GM12878 (cell line): ENCODE data around the gene SERPINA4. TPM values are rescaled to one million over a fixed set of nuclear protein-coding genes. Genes with fewer than 3 reads are reported as not detected.

Experiments
- ATAC-seq: fragments of 200-7000 bp; cut with Tn5 transposase; 3 replicates; pipeline ENCODE4 v1.9.1; 2020; ENCODE audit warnings: mild to moderate bottlenecking, moderate library complexity
- BruUV-seq: library from RNA; stranded (reverse); fragments of 400-500 nt; replicated peaks from 2 replicates; lab custom pipeline; 2021; lab: Mats Ljungman, UMichigan
- CTCF ChIA-PET: fragments of 300-600 bp; sonication (Branson Sonifier 250); formaldehyde crosslinking; extraction: SDS; loops from one replicate; lab custom pipeline; 2021; ENCODE audit warnings: inconsistent platforms; lab: Yijun Ruan, JAX
- POLR2A ChIA-PET: fragments of 350-600 bp; formaldehyde crosslinking; extraction: SDS; loops from one replicate; lab custom pipeline; 2021; ENCODE audit warnings: inconsistent platforms; lab: Charles Lee
- RAD21 ChIA-PET: fragments of 300-600 bp; sonication (Branson Sonifier 250); formaldehyde crosslinking; loops from one replicate; lab custom pipeline; 2023; ENCODE audit warnings: antibody characterized with exemption; ENCODE audit not compliant: unreplicated experiment; lab: Charles Lee
- SMC1A ChIA-PET: fragments of 300-600 bp; sonication (Branson Sonifier 250); formaldehyde crosslinking; loops from one replicate; lab custom pipeline; 2023; ENCODE audit not compliant: unreplicated experiment, uncharacterized antibody; lab: Charles Lee
- DNase-seq: peaks from one replicate; pipeline ENCODE4 v3.0.0-alpha.2; 2011; ENCODE audit warnings: low read depth, low spot score
- FAIRE-seq: peaks from 3 replicates; lab custom pipeline; 2011; peaks lifted over from hg19 to GRCh38; lab: Jason Lieb, UNC
- H2AFZ ChIP-seq: 2 replicates; pipeline ENCODE4 v1.6.0; 2011; ENCODE audit warnings: low read depth, low read length, control low read depth; ENCODE audit not compliant: control insufficient read depth
- H3K27ac ChIP-seq: 2 replicates; pipeline ENCODE4 v1.5.1; 2011; ENCODE audit warnings: control low read depth; ENCODE audit not compliant: control insufficient read depth, insufficient read depth
- H3K27me3 ChIP-seq, 2 experiments: replicated peaks in 1 of 2; 2 replicates each; pipeline versions ENCODE4 v1.6.0 to v1.6.1; 2011; ENCODE audit warnings: low read length in 1 of 2; ENCODE audit not compliant: control insufficient read depth in 2 of 2, insufficient read depth in 2 of 2
- H3K36me3 ChIP-seq, 2 experiments: 2 replicates each; pipeline ENCODE4 v1.5.1; 2011; ENCODE audit warnings: low read length in 1 of 2; ENCODE audit not compliant: control insufficient read depth in 2 of 2, insufficient read depth in 2 of 2
- H3K4me1 ChIP-seq: 2 replicates; pipeline ENCODE4 v1.6.1; 2011; ENCODE audit warnings: mild to moderate bottlenecking, low read length, moderate library complexity, mixed read lengths; ENCODE audit not compliant: control insufficient read depth, insufficient read depth
- H3K4me2 ChIP-seq: 2 replicates; pipeline ENCODE4 v1.6.0; 2011; ENCODE audit warnings: control low read depth; ENCODE audit not compliant: control insufficient read depth, insufficient read depth
- H3K4me3 ChIP-seq: fragments of 200-600 bp; sonication (generic); 2 replicates; pipeline ENCODE4 v1.5.1; 2016
- H3K79me2 ChIP-seq: 2 replicates; pipeline ENCODE4 v1.6.0; 2011; ENCODE audit warnings: low read length; ENCODE audit not compliant: control insufficient read depth, insufficient read depth
- H3K9ac ChIP-seq: 2 replicates; pipeline ENCODE4 v1.8.0; 2011; ENCODE audit warnings: low read length, control low read depth, mixed read lengths; ENCODE audit not compliant: control insufficient read depth, insufficient read depth
- H3K9me3 ChIP-seq: replicated peaks from 3 replicates; pipeline ENCODE4 v1.5.1; 2011; ENCODE audit warnings: mild to moderate bottlenecking, low read length; ENCODE audit not compliant: control insufficient read depth, insufficient read depth
- H4K20me1 ChIP-seq: 2 replicates; pipeline ENCODE4 v1.6.0; 2011; ENCODE audit not compliant: control insufficient read depth, insufficient read depth
- ATF2 ChIP-seq: IDR thresholded peaks from 2 replicates; pipeline ENCODE4 v1.6.1; 2012; ENCODE audit warnings: low read length, inconsistent platforms
- ATF7 ChIP-seq: fragments of 450-650 bp; IDR thresholded peaks from 2 replicates; pipeline ENCODE4 v1.6.1; 2016; ENCODE audit warnings: low read depth, mild to moderate bottlenecking
- IKZF1 ChIP-seq: fragments of 450-650 bp; conservative IDR thresholded peaks from 2 replicates; pipeline ENCODE4 v1.6.1; 2017; ENCODE audit warnings: antibody characterized with exemption, mild to moderate bottlenecking
- MEF2B ChIP-seq: fragments of 450-650 bp; IDR thresholded peaks from 2 replicates; pipeline ENCODE4 v1.6.1; 2018; ENCODE audit warnings: mild to moderate bottlenecking, moderate library complexity; ENCODE audit not compliant: partially characterized antibody, poor library complexity, severe bottlenecking
- NR2C1 ChIP-seq: fragments of 450-650 bp; IDR thresholded peaks from 2 replicates; pipeline ENCODE4 v1.6.1; 2017; ENCODE audit warnings: antibody characterized with exemption, mild to moderate bottlenecking, moderate library complexity
- PKNOX1 ChIP-seq: fragments of 450-650 bp; IDR thresholded peaks from 2 replicates; pipeline ENCODE4 v1.6.1; 2016; ENCODE audit warnings: mild to moderate bottlenecking
- ZBTB40 ChIP-seq: fragments of 450-650 bp; IDR thresholded peaks from 2 replicates; pipeline ENCODE4 v1.6.1; 2016; ENCODE audit warnings: mild to moderate bottlenecking, moderate library complexity, borderline replicate concordance
- ZNF217 ChIP-seq: fragments of 450-650 bp; IDR thresholded peaks from 2 replicates; pipeline ENCODE4 v1.6.1; 2017; ENCODE audit warnings: antibody characterized with exemption, mild to moderate bottlenecking
- WGBS: methylation state at CpG from one replicate; pipeline ENCODE4 v1.1.6; 2016; ENCODE audit warnings: low lambda C conversion rate; ENCODE audit not compliant: insufficient replicate concordance, insufficient coverage; ENCODE audit errors: missing lambda C conversion rate; 5-methylcytosine and 5-hydroxymethylcytosine counted together
- in situ Hi-C: fragments of 300-500 bp; cut with MboI; formaldehyde crosslinking; loops from 9 replicates; pipeline ENCODE4 v1.14.3; 2018; ENCODE audit warnings: mixed read lengths
- intact Hi-C: fragments of 100-400 bp; cut with micrococcal nuclease; formaldehyde crosslinking; loops from one replicate; pipeline ENCODE4 v1.14.2; 2022; ENCODE audit not compliant: unreplicated experiment
- polyA plus RNA-seq, 11 experiments: library from polyadenylated mRNA; depleted of rRNA in 4 of 11; unstranded in 6 of 11; stranded (reverse) in 5 of 11; fragments of >200 nt; fragmentation: Nextera tagmentation in 4 of 11; fragmentation: Illumina TruSeq in 1 of 11; extraction: Ambion mirVana in 4 of 11; extraction: Trizol in 1 of 11; gene quantifications; 1 replicate in 1 of 11; 2 replicates in 10 of 11; pipeline versions ENCODE4 v1.2.1 to v1.2.3, GENCODE V29; 2011 to 2016; ENCODE audit warnings: inconsistent platforms in 2 of 11, missing spikeins in 2 of 11, low read depth in 1 of 11
- total RNA-seq, 4 experiments: library from RNA; depleted of rRNA in 3 of 4; stranded (reverse); fragments of >200 nt in 3 of 4; fragmentation: Illumina TruSeq in 1 of 4; extraction: Trizol in 1 of 4; gene quantifications; 2 replicates each; pipeline versions ENCODE4 v1.2.1 to v1.2.3, GENCODE V29; 2013 to 2021

The SERPINA4 gene
- total and polyA plus RNA-seq, 10 of the 15 experiments (the other 5 are each of a cell fraction or from before 2014, with no cell fraction given), result 0.13 TPM; not detected in 9

GRCh38 chr14:94536836-94537235 lies 24.4 kb upstream of the SERPINA4 start:
- no peaks in the 10 kb centered on the region for H3K79me2 ChIP-seq
- no peak overlapping the region for H3K4me3 ChIP-seq
- no peak overlapping the region for H3K4me2 ChIP-seq
- no peaks in the 10 kb centered on the region for H4K20me1 ChIP-seq
- ChIA-PET CTCF (no interaction called here), POLR2A (no interaction called here), SMC1A (no interaction called here)
- intact Hi-C loops, result no loop called here
- ATAC-seq, result peak; percentile 43; the same call in 2 of the 3 replicates
- TF ChIP-seq PKNOX1 (peak; percentile 45; the same call in 1 of the 2 replicates), ATF2 (no peak), ATF7 (0 out of 2 replicates have a peak, but pooled peaks have one; percentile 15), NR2C1 (0 out of 2 replicates have a peak, but pooled peaks have one; percentile 20), ZNF217 (no peak), MEF2B (no peak), IKZF1 (no peak), ZBTB40 (peak; percentile 19; the same call in 1 of the 2 replicates)
- TF ChIP-seq, all 136 proteins: peak for 4
- H3K36me3 ChIP-seq, result no peaks in the 10 kb centered on the region
- BruUV-seq, result no TSS peak
- H3K4me1 ChIP-seq, result peaks cover 7% of the 10 kb centered on the region
- 0% methylated on average over 2 of the region's 2 CpGs for WGBS
- H3K9me3 ChIP-seq, result peaks cover 2% of the 10 kb centered on the region
- H3K27ac ChIP-seq, result no peak overlapping the region
- FAIRE-seq (no peak), DNase-seq (no peak)
- RAD21 ChIA-PET, result no interaction called here
- in situ Hi-C loops, result no loop called here
- H2AFZ ChIP-seq, result no peak overlapping the region
- H3K27me3 ChIP-seq, result no peaks in the 10 kb centered on the region
- H3K9ac ChIP-seq, result no peak overlapping the region
